ENCODE data around the gene MVK. TPM values are rescaled to one million over a fixed set of nuclear protein-coding genes. Genes with fewer than 3 reads are reported as not detected.

Gene MVK
- total and polyA plus RNA-seq, 2 donors from 2014 or later = 40.0 to 48.1 TPM

- Histone ChIP-seq H3K27ac (ENCODE audit: low read depth in 2 of 2, low read length in 2 of 2) (no peak overlapping the region), H3K9ac (ENCODE audit: low read length in 3 of 3) (no peak overlapping the region)
- no peak for FAIRE-seq
Measured at GRCh38 chr12:109575683-109576082, 2.1 kb downstream of the MVK start.

DNA sequence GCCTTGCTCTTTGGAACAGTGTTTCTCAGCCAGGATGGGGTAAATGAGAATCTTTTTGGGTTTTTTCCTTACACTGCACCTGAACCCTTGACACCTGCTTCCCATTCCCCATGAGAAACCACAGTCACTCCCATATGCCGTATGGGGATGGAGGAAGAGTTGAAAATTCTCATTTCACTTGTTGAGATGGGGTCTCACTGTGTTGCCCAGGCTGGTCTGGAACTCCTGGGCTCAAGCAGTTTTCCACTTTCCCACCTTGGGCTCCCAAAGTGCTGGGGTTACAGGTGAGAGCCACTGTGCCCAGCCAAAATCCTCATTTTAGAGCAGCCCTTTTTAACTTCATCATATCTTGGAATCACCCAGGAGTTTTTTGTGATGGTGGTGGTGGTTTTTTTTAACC lies 3.7 kb downstream of the MVK start:
- Histone ChIP-seq H3K9ac (ENCODE audit: low read length in 3 of 3) (no peak overlapping the region), H3K27ac (ENCODE audit: low read depth in 2 of 2, low read length in 2 of 2) (no peak overlapping the region), H3K9me3 (ENCODE audit: control insufficient read depth in 2 of 3, insufficient read depth in 1 of 3, low read length in 3 of 3) (no peaks in the 10 kb centered on the region), H3K27me3 (ENCODE audit: control insufficient read depth, insufficient read depth, low read length) (no peaks in the 10 kb centered on the region), H3K36me3 (ENCODE audit: control insufficient read depth in 2 of 3, insufficient read depth in 3 of 3, low read length in 3 of 3) (peaks cover 0 to 31% (median 8%) of the 10 kb centered on the region in 3 donors), H3K4me3 (ENCODE audit: low read length in 3 of 3) (no peak overlapping the region), H3K4me1 (ENCODE audit: control insufficient read depth in 2 of 3, insufficient read depth in 2 of 3, low read depth in 1 of 3, low read length in 3 of 3) (peaks cover 3 to 34% (median 30%) of the 10 kb centered on the region in 3 donors)
- DNase-seq (no peak), FAIRE-seq (no peak)
- intact Hi-C loops (cut with DNase I) = no loop called here
- no peak for TF ChIP-seq CTCF (IDR thresholded peaks at IDR 0.05; ENCODE audit: borderline replicate concordance, extremely low read depth, insufficient read depth)

More at GRCh38 chr12:109575683-109576082, 2.1 kb downstream of the MVK start:
- Histone ChIP-seq H3K9me3 (ENCODE audit: control insufficient read depth in 2 of 3, insufficient read depth in 1 of 3, low read length in 3 of 3) (no peaks in the 10 kb centered on the region), H3K27me3 (ENCODE audit: control insufficient read depth, insufficient read depth, low read length) (no peaks in the 10 kb centered on the region), H3K36me3 (ENCODE audit: control insufficient read depth in 2 of 3, insufficient read depth in 3 of 3, low read length in 3 of 3) (peaks cover 0 to 24% (median 8%) of the 10 kb centered on the region in 3 donors), H3K4me3 (ENCODE audit: low read length in 3 of 3) (no peak overlapping the region), H3K4me1 (ENCODE audit: control insufficient read depth in 2 of 3, insufficient read depth in 2 of 3, low read depth in 1 of 3, low read length in 3 of 3) (peaks cover 3 to 29% (median 22%) of the 10 kb centered on the region in 3 donors)
- DNase-seq = no peak
- intact Hi-C loops (cut with DNase I) = no loop called here
- TF ChIP-seq CTCF (IDR thresholded peaks at IDR 0.05; ENCODE audit: borderline replicate concordance, extremely low read depth, insufficient read depth) = no peak

GRCh38 chr12:109578330-109578927 lies 4.8 kb downstream of the MVK start:
- intact Hi-C loops (cut with DNase I) = no loop called here

More at GRCh38 chr12:109578330-109578927, 4.8 kb downstream of the MVK start:
- Histone ChIP-seq H3K9me3 (ENCODE audit: control insufficient read depth in 2 of 3, insufficient read depth in 1 of 3, low read length in 3 of 3) (no peaks in the 10 kb centered on the region), H3K4me3 (ENCODE audit: low read length in 3 of 3) (no peak overlapping the region), H3K27me3 (ENCODE audit: control insufficient read depth, insufficient read depth, low read length) (no peaks in the 10 kb centered on the region), H3K4me1 (ENCODE audit: control insufficient read depth in 2 of 3, insufficient read depth in 2 of 3, low read depth in 1 of 3, low read length in 3 of 3) (peaks cover 3 to 30% (median 29%) of the 10 kb centered on the region in 3 donors), H3K9ac (ENCODE audit: low read length in 3 of 3) (no peak overlapping the region), H3K27ac (ENCODE audit: low read depth in 2 of 2, low read length in 2 of 2) (peak overlapping the region; percentile 77 to 89), H3K36me3 (ENCODE audit: control insufficient read depth in 2 of 3, insufficient read depth in 3 of 3, low read length in 3 of 3) (peaks cover 0 to 31% (median 8%) of the 10 kb centered on the region in 3 donors)
- peak in 2 of 5 donors; percentile 68 to 77 for DNase-seq
- no peak for TF ChIP-seq CTCF (IDR thresholded peaks at IDR 0.05; ENCODE audit: borderline replicate concordance, extremely low read depth, insufficient read depth)
- FAIRE-seq = peak; percentile 77
